Parietal lobe (tissue), 2 donors: ENCODE data around the gene TH. TPM values are rescaled to one million over a fixed set of nuclear protein-coding genes. Genes with fewer than 3 reads are reported as not detected.

Source experiments
- small RNA-seq: library from RNA; depleted of rRNA; stranded (forward); fragments of <200 nt; gene quantifications from one replicate; pipeline ENCODE3, GENCODE V24; 2014; ENCODE audit warnings: low replicate concordance
- total RNA-seq: library from RNA; depleted of rRNA; stranded (reverse); fragments of >200 nt; gene quantifications from one replicate; pipeline ENCODE4 v1.2.3, GENCODE V29; 2014

The TH gene
- total RNA-seq, result not detected

GRCh38 chr11:2171591-2172003 lies at the start of gene TH:
Gene TH (minus strand): TSS chr11:2171815. CDS start chr11:2171786, 29 bp downstream.

GRCh38 chr11:2160736-2161259 lies 10.8 kb downstream of the TH start, which contains the start of gene INS:
Gene INS (minus strand): TSS chr11:2161209. CDS start chr11:2160971, 238 bp downstream.

DNA sequence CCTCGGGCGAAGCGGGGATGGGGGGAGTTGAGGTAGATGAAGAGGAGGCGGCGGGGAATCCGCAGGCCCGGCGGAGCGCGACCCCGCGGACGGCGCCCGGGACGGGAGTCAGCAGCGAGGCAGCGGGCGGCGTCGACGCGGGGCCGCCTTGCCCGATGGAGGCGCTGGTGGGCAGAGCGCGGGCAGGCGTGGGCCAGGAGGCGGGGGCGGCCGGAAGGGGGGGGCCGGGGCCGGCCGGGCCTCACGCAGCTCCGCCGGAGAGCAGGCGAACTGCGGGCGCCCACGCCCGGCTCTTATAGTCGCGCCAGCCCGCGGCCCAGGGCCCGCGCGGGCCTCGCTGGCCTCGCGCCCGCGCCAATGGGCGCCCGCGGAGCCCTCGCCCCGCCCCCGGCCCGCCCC lies 32.5 kb downstream of the TH start, which contains the start of gene IGF2:
Gene IGF2 (minus strand): TSS at position 267 of the 399 bp plus-strand sequence. CDS start 3,866 bp downstream, outside the sequence.

Small RNAs within 50 kb of the gene (small RNA-seq; reads per million reads assigned to genes)
- gene MIR4686, result not detected
- gene MIR483, result 0.70 reads per million, percentile 60 among the genes with 10 or more reads in this experiment

Other genes with a start within 250 kb of the TH start
- 30.7 TPM for gene MRPL23, start 224.5 kb downstream of the TH start, total RNA-seq
- 2.8 TPM for gene H19, start 174.0 kb downstream of the TH start, total RNA-seq
- 3.1 TPM for gene IGF2, start 32.4 kb downstream of the TH start, total RNA-seq
- gene INS, start 10.6 kb downstream of the TH start, total RNA-seq, result not detected
- 0.31 TPM for gene ASCL2, start 98.8 kb upstream of the TH start, total RNA-seq
- gene C11orf21, start 130.1 kb upstream of the TH start, total RNA-seq, result not detected
- not detected for gene TSPAN32, start 130.2 kb upstream of the TH start, total RNA-seq
- 73.9 TPM for gene CD81, start 205.5 kb upstream of the TH start, total RNA-seq
- gene TSSC4, start 228.9 kb upstream of the TH start, total RNA-seq, result 28.5 TPM